WTC11 (cell line): ENCODE data around the gene REPIN1. TPM values are rescaled to one million over a fixed set of nuclear protein-coding genes. Genes with fewer than 3 reads are reported as not detected.
A peak's percentile ranks its signal among the peaks of the same experiment; 100 is the strongest.

Experiments used
- ATAC-seq: fragments of 200-7000 bp; cut with Tn5 transposase; 2 replicates; pipeline ENCODE4 v1.10.0; 2021; ENCODE audit warnings: mild to moderate bottlenecking, moderate library complexity
- CTCF ChIA-PET: fragments of 300-600 bp; sonication (Branson Sonifier 250); formaldehyde crosslinking; loops from one replicate; lab custom pipeline; 2021; ENCODE audit warnings: antibody characterized with exemption; lab: Charles Lee
- POLR2A ChIA-PET: fragments of 350-600 bp; sonication (Branson Sonifier 250); formaldehyde crosslinking; loops from one replicate; lab custom pipeline; 2021; ENCODE audit warnings: antibody characterized with exemption; lab: Charles Lee
- DNase-seq: peaks from one replicate; pipeline ENCODE4 v3.0.0; 2021; ENCODE audit warnings: low spot score
- H3K27ac Mint-ChIP-seq: 2 replicates; pipeline ENCODE4 v1.8.0; 2021; ENCODE audit warnings: mixed read lengths
- H3K27me3 Mint-ChIP-seq: 2 replicates; pipeline ENCODE4 v1.8.0; 2021; ENCODE audit warnings: low read depth, mild to moderate bottlenecking, moderate library complexity, mixed read lengths
- H3K36me3 Mint-ChIP-seq: 2 replicates; pipeline ENCODE4 v1.8.0; 2021; ENCODE audit warnings: mixed read lengths
- H3K4me1 Mint-ChIP-seq: 2 replicates; pipeline ENCODE4 v1.8.0; 2022; ENCODE audit warnings: mixed read lengths
- H3K4me3 Mint-ChIP-seq: 2 replicates; pipeline ENCODE4 v1.8.0; 2021; ENCODE audit warnings: mild to moderate bottlenecking, moderate library complexity, mixed read lengths
- H3K9me3 Mint-ChIP-seq: 2 replicates; pipeline ENCODE4 v1.8.0; 2021; ENCODE audit warnings: mixed read lengths
- ATF2 ChIP-seq: sonication (generic); formaldehyde crosslinking; IDR thresholded peaks from 2 replicates; pipeline ENCODE4 v1.8.1; 2022; ENCODE audit warnings: low read depth, missing genetic modification reagents, borderline replicate concordance
- CBFB ChIP-seq: sonication (generic); formaldehyde crosslinking; IDR thresholded peaks from 2 replicates; pipeline ENCODE4 v1.8.1; 2022; ENCODE audit warnings: mild to moderate bottlenecking, low read depth, missing genetic modification reagents
- ELF4 ChIP-seq: sonication (generic); formaldehyde crosslinking; IDR thresholded peaks from 2 replicates; pipeline ENCODE4 v1.8.1; 2022; ENCODE audit warnings: low read depth, mild to moderate bottlenecking, moderate library complexity, missing genetic modification reagents
- ESRRA ChIP-seq: sonication (generic); formaldehyde crosslinking; IDR thresholded peaks from 2 replicates; pipeline ENCODE4 v1.8.1; 2022; ENCODE audit warnings: mild to moderate bottlenecking, missing genetic modification reagents, borderline replicate concordance
- FOXK1 ChIP-seq: sonication (generic); formaldehyde crosslinking; IDR thresholded peaks from 2 replicates; pipeline ENCODE4 v1.8.0; 2022; ENCODE audit warnings: mild to moderate bottlenecking, moderate library complexity, missing genetic modification reagents
- FOXP1 ChIP-seq: sonication (generic); formaldehyde crosslinking; IDR thresholded peaks from 2 replicates; pipeline ENCODE4 v1.8.0; 2022; ENCODE audit warnings: missing genetic modification reagents, mild to moderate bottlenecking, moderate library complexity, borderline replicate concordance
- GABPB1 ChIP-seq: sonication (generic); formaldehyde crosslinking; IDR thresholded peaks from 2 replicates; pipeline ENCODE4 v1.8.1; 2023; ENCODE audit warnings: mild to moderate bottlenecking, missing genetic modification reagents
- HMGA2 ChIP-seq: fragments of 250-450 bp; sonication (Bioruptor Pico); IDR thresholded peaks from 2 replicates; pipeline ENCODE4 v1.4.0; 2021; ENCODE audit warnings: mild to moderate bottlenecking, moderate library complexity
- MLX ChIP-seq: sonication (generic); formaldehyde crosslinking; IDR thresholded peaks from 2 replicates; pipeline ENCODE4 v1.8.1; 2023; ENCODE audit warnings: mild to moderate bottlenecking, missing genetic modification reagents, moderate library complexity
- MYBL2 ChIP-seq: sonication (generic); formaldehyde crosslinking; IDR thresholded peaks from 2 replicates; pipeline ENCODE4 v1.8.1; 2023; ENCODE audit warnings: mild to moderate bottlenecking, moderate library complexity, missing genetic modification reagents
- OVOL2 ChIP-seq: fragments of 250-450 bp; sonication (Bioruptor Pico); IDR thresholded peaks from 2 replicates; pipeline ENCODE4 v1.9.0; 2021; ENCODE audit warnings: mild to moderate bottlenecking, borderline replicate concordance
- RORB ChIP-seq: fragments of 250-450 bp; sonication (Bioruptor Pico); IDR thresholded peaks from 2 replicates; pipeline ENCODE4 v1.9.0; 2021; ENCODE audit warnings: mild to moderate bottlenecking
- SOX15 ChIP-seq: fragments of 250-450 bp; sonication (Bioruptor Pico); IDR thresholded peaks from 2 replicates; pipeline ENCODE4 v1.9.0; 2021; ENCODE audit warnings: mild to moderate bottlenecking
- TCF7 ChIP-seq: sonication (generic); formaldehyde crosslinking; IDR thresholded peaks from 2 replicates; pipeline ENCODE4 v1.8.0; 2022; ENCODE audit warnings: mild to moderate bottlenecking, low read depth, missing genetic modification reagents, moderate library complexity
- ZNF232 ChIP-seq: sonication (generic); formaldehyde crosslinking; IDR thresholded peaks from 2 replicates; pipeline ENCODE4 v1.8.0; 2022; ENCODE audit warnings: mild to moderate bottlenecking, missing genetic modification reagents
- ZNF396 ChIP-seq: fragments of 250-450 bp; sonication (Bioruptor Pico); IDR thresholded peaks from 2 replicates; pipeline ENCODE4 v1.8.0; 2021; ENCODE audit warnings: mild to moderate bottlenecking, moderate library complexity, borderline replicate concordance
- ZNF416 ChIP-seq: fragments of 250-450 bp; sonication (Bioruptor Pico); IDR thresholded peaks from 2 replicates; pipeline ENCODE4 v1.9.0; 2021; ENCODE audit warnings: mild to moderate bottlenecking, inconsistent platforms
- ZNF512 ChIP-seq: sonication (generic); formaldehyde crosslinking; IDR thresholded peaks from 2 replicates; pipeline ENCODE4 v1.8.1; 2022; ENCODE audit warnings: missing genetic modification reagents, borderline replicate concordance
- total RNA-seq: library from RNA; stranded (reverse); gene quantifications from 3 replicates; pipeline ENCODE4 v1.2.3, GENCODE V29; 2021
- TF ChIP-seq, protein P1 (sequence below): sonication (generic); formaldehyde crosslinking; IDR thresholded peaks from 2 replicates; pipeline ENCODE4 v1.8.0; 2023; ENCODE audit warnings: mild to moderate bottlenecking, missing genetic modification reagents
- TF ChIP-seq, protein P2 (sequence below): fragments of 250-450 bp; sonication (Bioruptor Pico); IDR thresholded peaks from 2 replicates; pipeline ENCODE4 v1.9.0; 2021; ENCODE audit warnings: moderate library complexity, mild to moderate bottlenecking, inconsistent platforms, borderline replicate concordance
- TF ChIP-seq, protein P3 (sequence below): sonication (generic); formaldehyde crosslinking; IDR thresholded peaks from 2 replicates; pipeline ENCODE4 v1.8.1; 2022; ENCODE audit warnings: mild to moderate bottlenecking, missing genetic modification reagents, moderate library complexity, borderline replicate concordance

The REPIN1 gene
- total RNA-seq, 1 experiment from 2014 or later, result 130 TPM

GRCh38 chr7:150337179-150337578 lies 31.4 kb upstream of the REPIN1 start:
- DNase-seq, result no peak
- ATAC-seq, result no peak
- POLR2A ChIA-PET, result interaction anchor here (0.9 to 1.8 kb wide), 4 partner anchors 8 to 67 kb away, joined by 3 to 7 read pairs (median 5); no protein-coding TSS in a partner anchor

GRCh38 chr7:150337659-150338081 lies 31.0 kb upstream of the REPIN1 start:
- Mint-ChIP-seq H3K4me3 (no peak overlapping the region), H3K4me1 (peaks cover 75% of the 10 kb centered on the region), H3K27ac (peak overlapping the region; percentile 95), H3K27me3 (peaks cover 13% of the 10 kb centered on the region), H3K36me3 (peaks cover 18% of the 10 kb centered on the region), H3K9me3 (no peaks in the 10 kb centered on the region)
- CTCF ChIA-PET, result interaction anchor here (1.0 to 1.7 kb wide), 2 partner anchors 8 to 40 kb away, joined by 4 to 6 read pairs; no protein-coding TSS in a partner anchor
- no peak for ATAC-seq
- no peak for DNase-seq
- POLR2A ChIA-PET, result interaction anchor here (0.9 to 1.8 kb wide), 4 partner anchors 9 to 66 kb away, joined by 3 to 7 read pairs (median 5); no protein-coding TSS in a partner anchor
- no peak for TF ChIP-seq SOX15
- no peak for TF ChIP-seq TCF7 (CRISPR knock-in tag)
- TF ChIP-seq, protein P1, sequence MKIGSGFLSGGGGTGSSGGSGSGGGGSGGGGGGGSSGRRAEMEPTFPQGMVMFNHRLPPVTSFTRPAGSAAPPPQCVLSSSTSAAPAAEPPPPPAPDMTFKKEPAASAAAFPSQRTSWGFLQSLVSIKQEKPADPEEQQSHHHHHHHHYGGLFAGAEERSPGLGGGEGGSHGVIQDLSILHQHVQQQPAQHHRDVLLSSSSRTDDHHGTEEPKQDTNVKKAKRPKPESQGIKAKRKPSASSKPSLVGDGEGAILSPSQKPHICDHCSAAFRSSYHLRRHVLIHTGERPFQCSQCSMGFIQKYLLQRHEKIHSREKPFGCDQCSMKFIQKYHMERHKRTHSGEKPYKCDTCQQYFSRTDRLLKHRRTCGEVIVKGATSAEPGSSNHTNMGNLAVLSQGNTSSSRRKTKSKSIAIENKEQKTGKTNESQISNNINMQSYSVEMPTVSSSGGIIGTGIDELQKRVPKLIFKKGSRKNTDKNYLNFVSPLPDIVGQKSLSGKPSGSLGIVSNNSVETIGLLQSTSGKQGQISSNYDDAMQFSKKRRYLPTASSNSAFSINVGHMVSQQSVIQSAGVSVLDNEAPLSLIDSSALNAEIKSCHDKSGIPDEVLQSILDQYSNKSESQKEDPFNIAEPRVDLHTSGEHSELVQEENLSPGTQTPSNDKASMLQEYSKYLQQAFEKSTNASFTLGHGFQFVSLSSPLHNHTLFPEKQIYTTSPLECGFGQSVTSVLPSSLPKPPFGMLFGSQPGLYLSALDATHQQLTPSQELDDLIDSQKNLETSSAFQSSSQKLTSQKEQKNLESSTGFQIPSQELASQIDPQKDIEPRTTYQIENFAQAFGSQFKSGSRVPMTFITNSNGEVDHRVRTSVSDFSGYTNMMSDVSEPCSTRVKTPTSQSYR (CRISPR knock-in tag), result no peak
- no peak for TF ChIP-seq CBFB
- TF ChIP-seq OVOL2 (CRISPR knock-in tag), result no peak
- no peak for TF ChIP-seq ZNF232 (CRISPR knock-in tag)
- no peak for TF ChIP-seq RORB (CRISPR knock-in tag)
- TF ChIP-seq, protein P2, sequence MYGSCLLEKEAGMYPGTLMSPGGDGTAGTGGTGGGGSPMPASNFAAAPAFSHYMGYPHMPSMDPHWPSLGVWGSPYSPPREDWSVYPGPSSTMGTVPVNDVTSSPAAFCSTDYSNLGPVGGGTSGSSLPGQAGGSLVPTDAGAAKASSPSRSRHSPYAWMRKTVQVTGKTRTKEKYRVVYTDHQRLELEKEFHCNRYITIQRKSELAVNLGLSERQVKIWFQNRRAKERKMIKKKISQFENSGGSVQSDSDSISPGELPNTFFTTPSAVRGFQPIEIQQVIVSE (CRISPR knock-in tag), result no peak
- TF ChIP-seq ZNF416, result no peak
- TF ChIP-seq GABPB1, result no peak
- no peak for TF ChIP-seq ELF4 (CRISPR knock-in tag)
- TF ChIP-seq FOXK1 (CRISPR knock-in tag), result no peak
- TF ChIP-seq, protein P3, sequence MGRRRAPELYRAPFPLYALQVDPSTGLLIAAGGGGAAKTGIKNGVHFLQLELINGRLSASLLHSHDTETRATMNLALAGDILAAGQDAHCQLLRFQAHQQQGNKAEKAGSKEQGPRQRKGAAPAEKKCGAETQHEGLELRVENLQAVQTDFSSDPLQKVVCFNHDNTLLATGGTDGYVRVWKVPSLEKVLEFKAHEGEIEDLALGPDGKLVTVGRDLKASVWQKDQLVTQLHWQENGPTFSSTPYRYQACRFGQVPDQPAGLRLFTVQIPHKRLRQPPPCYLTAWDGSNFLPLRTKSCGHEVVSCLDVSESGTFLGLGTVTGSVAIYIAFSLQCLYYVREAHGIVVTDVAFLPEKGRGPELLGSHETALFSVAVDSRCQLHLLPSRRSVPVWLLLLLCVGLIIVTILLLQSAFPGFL (CRISPR knock-in tag), result no peak
- no peak for TF ChIP-seq MLX
- TF ChIP-seq ZNF396 (CRISPR knock-in tag), result no peak
- no peak for TF ChIP-seq MYBL2 (CRISPR knock-in tag)
- TF ChIP-seq ESRRA (CRISPR knock-in tag), result no peak
- no peak for TF ChIP-seq ZNF512 (CRISPR knock-in tag)

More at GRCh38 chr7:150337179-150337578, 31.4 kb upstream of the REPIN1 start:
- H3K27ac Mint-ChIP-seq, result peak overlapping the region; percentile 97; the same call in 1 of the 2 replicates
- H3K27me3 Mint-ChIP-seq, result peaks cover 8% of the 10 kb centered on the region
- CTCF ChIA-PET, result interaction anchor here (1.7 kb wide), 1 partner anchor 41 kb away, joined by 4 read pairs; no protein-coding TSS in a partner anchor
- peaks cover 22% of the 10 kb centered on the region for H3K36me3 Mint-ChIP-seq
- no peak overlapping the region for H3K4me3 Mint-ChIP-seq
- no peaks in the 10 kb centered on the region for H3K9me3 Mint-ChIP-seq
- H3K4me1 Mint-ChIP-seq, result peaks cover 75% of the 10 kb centered on the region
- TF ChIP-seq FOXP1 (peak; percentile 13; the same call in 1 of the 2 replicates), HMGA2 (CRISPR knock-in tag) (no peak), ATF2 (CRISPR knock-in tag) (no peak)
- TF ChIP-seq, protein P1 (CRISPR knock-in tag), result 0 out of 2 replicates have a peak, but pooled peaks have one; percentile 15
